Brain microvascular endothelial cell (primary cell): ENCODE measurements around the gene ITGA7.

Experiments used
- DNase-seq: peaks from one replicate; pipeline ENCODE4 v3.0.0-alpha.2; 2020
- H3K27ac ChIP-seq: fragments of 250-450 bp; sonication (Bioruptor Pico); 2 replicates; pipeline ENCODE4 v1.5.1; 2020; ENCODE audit warnings: mild to moderate bottlenecking, moderate library complexity
- H3K27me3 ChIP-seq: fragments of 250-450 bp; sonication (Bioruptor Pico); replicated peaks from 2 replicates; pipeline ENCODE4 v1.5.1; 2020; ENCODE audit warnings: mild to moderate bottlenecking
- H3K36me3 ChIP-seq: fragments of 250-450 bp; sonication (Bioruptor Pico); replicated peaks from 2 replicates; pipeline ENCODE4 v1.5.1; 2020; ENCODE audit warnings: mild to moderate bottlenecking
- H3K4me3 ChIP-seq: 2 replicates; pipeline ENCODE4 v1.5.1; 2011; ENCODE audit warnings: low read depth, mild to moderate bottlenecking, control low read depth, low read length, moderate library complexity
- CTCF ChIP-seq: IDR thresholded peaks from 2 replicates; pipeline ENCODE4 v1.5.1; 2011; ENCODE audit warnings: low read depth, mild to moderate bottlenecking, moderate library complexity, low read length, control low read depth, inconsistent platforms; ENCODE audit errors: missing control alignments
- in situ Hi-C: cut with HindIII; loops from 2 replicates; pipeline ENCODE4 v1.10.0; 2017; ENCODE audit warnings: low sequenced_read_pairs, low pct_ligation_motif_present

ITGA7 gene

GRCh38 chr12:55666508-55666907 lies 41.2 kb downstream of the ITGA7 start:
- in situ Hi-C loops, result no loop called here
- H3K27ac ChIP-seq, result no peak overlapping the region
- no peaks in the 10 kb centered on the region for H3K36me3 ChIP-seq
- H3K4me3 ChIP-seq, result no peak overlapping the region
- no peaks in the 10 kb centered on the region for H3K27me3 ChIP-seq
- no peak for DNase-seq
- TF ChIP-seq CTCF, result no peak

- H3K36me3 ChIP-seq, result no peaks in the 10 kb centered on the region
- no peak for TF ChIP-seq CTCF
- DNase-seq, result no peak
- H3K4me3 ChIP-seq, result no peak overlapping the region
- in situ Hi-C loops, result no loop called here
- no peaks in the 10 kb centered on the region for H3K27me3 ChIP-seq
- no peak overlapping the region for H3K27ac ChIP-seq
These were observed 42.9 kb downstream of the ITGA7 start for GRCh38 chr12:55664826-55665225.

- H3K4me3 ChIP-seq, result no peak overlapping the region
- DNase-seq, result no peak
- no peak overlapping the region for H3K27ac ChIP-seq
- TF ChIP-seq CTCF, result no peak
- no peaks in the 10 kb centered on the region for H3K27me3 ChIP-seq
- H3K36me3 ChIP-seq, result no peaks in the 10 kb centered on the region
- in situ Hi-C loops, result no loop called here
These were observed 44.3 kb downstream of the ITGA7 start for GRCh38 chr12:55663391-55663790.

- Histone ChIP-seq H3K4me3 (no peak overlapping the region), H3K36me3 (no peaks in the 10 kb centered on the region)
- in situ Hi-C loops, result no loop called here
These were observed 48.0 kb downstream of the ITGA7 start for GRCh38 chr12:55659486-55660385.

GRCh38 chr12:55658635-55659391 lies 48.9 kb downstream of the ITGA7 start:
- DNase-seq, result no peak
- in situ Hi-C loops, result no loop called here

More at GRCh38 chr12:55659486-55660385, 48.0 kb downstream of the ITGA7 start:
- peak; percentile 72 for TF ChIP-seq CTCF
- Histone ChIP-seq H3K27ac (no peak overlapping the region), H3K27me3 (peaks cover 5% of the 10 kb centered on the region)
- peak; percentile 66 for DNase-seq

More at GRCh38 chr12:55658635-55659391, 48.9 kb downstream of the ITGA7 start:
- no peaks in the 10 kb centered on the region for H3K36me3 ChIP-seq
- no peak overlapping the region for H3K4me3 ChIP-seq
- no peak for TF ChIP-seq CTCF
- no peak overlapping the region for H3K27ac ChIP-seq
- peaks cover 5% of the 10 kb centered on the region for H3K27me3 ChIP-seq
